ENCODE results near the gene ART4. TPM values are rescaled to one million over a fixed set of nuclear protein-coding genes. Genes with fewer than 3 reads are reported as not detected.

The ART4 gene
- total RNA-seq, 1 experiment from 2014 or later: not detected

DNA sequence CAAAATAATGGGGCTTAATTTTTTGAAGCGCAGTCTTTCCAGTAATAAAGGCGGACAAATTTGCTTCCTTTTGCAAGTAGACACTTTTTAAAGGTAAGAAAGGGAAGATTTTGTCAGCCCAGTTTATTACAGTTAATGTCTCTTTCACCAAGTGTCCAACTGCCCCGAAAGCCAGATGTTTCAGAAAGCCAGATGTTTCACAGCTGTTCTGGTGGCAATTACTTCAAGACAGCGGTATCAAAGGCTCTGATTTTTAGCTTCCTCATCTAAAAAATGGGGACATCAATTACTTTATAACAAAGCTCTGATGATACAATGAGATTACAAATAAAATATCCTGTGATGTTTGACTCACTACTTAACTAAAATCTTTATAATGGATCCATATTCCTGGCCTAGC is 41.1 kb downstream of the ART4 start (continued):
- TF ChIP-seq MXD4 (CRISPR knock-in tag; IDR thresholded peaks at IDR 0.05; ENCODE audit: borderline replicate concordance) (no peak), SMAD4 (CRISPR knock-in tag; IDR thresholded peaks at IDR 0.05) (no peak), PRRX2 (CRISPR knock-in tag; IDR thresholded peaks at IDR 0.05) (no peak), ZNF121 (CRISPR knock-in tag; IDR thresholded peaks at IDR 0.05) (no peak), MYBL2 (CRISPR knock-in tag; IDR thresholded peaks at IDR 0.05) (no peak), FOXK1 (CRISPR knock-in tag; IDR thresholded peaks at IDR 0.05) (no peak), ZNF138 (CRISPR knock-in tag; conservative IDR thresholded peaks at IDR 0.05) (no peak), RORB (CRISPR knock-in tag; IDR thresholded peaks at IDR 0.05) (no peak)
- TF ChIP-seq, protein P1, sequence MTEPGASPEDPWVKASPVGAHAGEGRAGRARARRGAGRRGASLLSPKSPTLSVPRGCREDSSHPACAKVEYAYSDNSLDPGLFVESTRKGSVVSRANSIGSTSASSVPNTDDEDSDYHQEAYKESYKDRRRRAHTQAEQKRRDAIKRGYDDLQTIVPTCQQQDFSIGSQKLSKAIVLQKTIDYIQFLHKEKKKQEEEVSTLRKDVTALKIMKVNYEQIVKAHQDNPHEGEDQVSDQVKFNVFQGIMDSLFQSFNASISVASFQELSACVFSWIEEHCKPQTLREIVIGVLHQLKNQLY (CRISPR knock-in tag; IDR thresholded peaks at IDR 0.05): no peak

DNA sequence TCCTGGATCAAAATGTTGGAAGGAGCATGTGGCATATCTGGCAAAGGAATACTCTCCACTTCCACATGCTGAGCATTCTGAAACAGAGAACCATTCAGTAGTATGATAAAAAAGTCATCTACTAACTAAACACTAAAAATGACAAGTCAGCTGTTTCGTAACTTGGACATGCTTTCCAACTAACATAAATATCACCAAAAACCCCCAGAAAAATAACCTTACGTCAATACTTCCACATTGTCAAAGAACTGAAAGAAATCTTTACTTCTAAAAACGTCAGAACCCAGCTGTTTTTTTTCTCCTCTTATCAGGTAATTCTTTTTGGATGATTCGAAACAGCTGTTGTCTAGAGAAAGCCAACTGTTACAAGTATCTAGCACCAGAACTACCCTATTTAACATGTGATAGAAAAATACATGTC is 48.3 kb downstream of the ART4 start:
- Mint-ChIP-seq H3K4me1 (no peaks in the 10 kb centered on the region), H3K9me3 (no peaks in the 10 kb centered on the region), H3K27ac (no peak overlapping the region), H3K36me3 (peaks cover 85% of the 10 kb centered on the region), H3K27me3 (ENCODE audit: low read depth) (no peaks in the 10 kb centered on the region), H3K4me3 (no peak overlapping the region)
- ATAC-seq (no peak), DNase-seq (ENCODE audit: low spot score) (no peak)
- CTCF ChIA-PET: no interaction called here
- POLR2A ChIA-PET: no interaction called here
- TF ChIP-seq, protein P2, sequence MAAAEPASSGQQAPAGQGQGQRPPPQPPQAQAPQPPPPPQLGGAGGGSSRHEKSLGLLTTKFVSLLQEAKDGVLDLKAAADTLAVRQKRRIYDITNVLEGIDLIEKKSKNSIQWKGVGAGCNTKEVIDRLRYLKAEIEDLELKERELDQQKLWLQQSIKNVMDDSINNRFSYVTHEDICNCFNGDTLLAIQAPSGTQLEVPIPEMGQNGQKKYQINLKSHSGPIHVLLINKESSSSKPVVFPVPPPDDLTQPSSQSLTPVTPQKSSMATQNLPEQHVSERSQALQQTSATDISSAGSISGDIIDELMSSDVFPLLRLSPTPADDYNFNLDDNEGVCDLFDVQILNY (CRISPR knock-in tag; IDR thresholded peaks at IDR 0.05): no peak
- TF ChIP-seq, protein P3, sequence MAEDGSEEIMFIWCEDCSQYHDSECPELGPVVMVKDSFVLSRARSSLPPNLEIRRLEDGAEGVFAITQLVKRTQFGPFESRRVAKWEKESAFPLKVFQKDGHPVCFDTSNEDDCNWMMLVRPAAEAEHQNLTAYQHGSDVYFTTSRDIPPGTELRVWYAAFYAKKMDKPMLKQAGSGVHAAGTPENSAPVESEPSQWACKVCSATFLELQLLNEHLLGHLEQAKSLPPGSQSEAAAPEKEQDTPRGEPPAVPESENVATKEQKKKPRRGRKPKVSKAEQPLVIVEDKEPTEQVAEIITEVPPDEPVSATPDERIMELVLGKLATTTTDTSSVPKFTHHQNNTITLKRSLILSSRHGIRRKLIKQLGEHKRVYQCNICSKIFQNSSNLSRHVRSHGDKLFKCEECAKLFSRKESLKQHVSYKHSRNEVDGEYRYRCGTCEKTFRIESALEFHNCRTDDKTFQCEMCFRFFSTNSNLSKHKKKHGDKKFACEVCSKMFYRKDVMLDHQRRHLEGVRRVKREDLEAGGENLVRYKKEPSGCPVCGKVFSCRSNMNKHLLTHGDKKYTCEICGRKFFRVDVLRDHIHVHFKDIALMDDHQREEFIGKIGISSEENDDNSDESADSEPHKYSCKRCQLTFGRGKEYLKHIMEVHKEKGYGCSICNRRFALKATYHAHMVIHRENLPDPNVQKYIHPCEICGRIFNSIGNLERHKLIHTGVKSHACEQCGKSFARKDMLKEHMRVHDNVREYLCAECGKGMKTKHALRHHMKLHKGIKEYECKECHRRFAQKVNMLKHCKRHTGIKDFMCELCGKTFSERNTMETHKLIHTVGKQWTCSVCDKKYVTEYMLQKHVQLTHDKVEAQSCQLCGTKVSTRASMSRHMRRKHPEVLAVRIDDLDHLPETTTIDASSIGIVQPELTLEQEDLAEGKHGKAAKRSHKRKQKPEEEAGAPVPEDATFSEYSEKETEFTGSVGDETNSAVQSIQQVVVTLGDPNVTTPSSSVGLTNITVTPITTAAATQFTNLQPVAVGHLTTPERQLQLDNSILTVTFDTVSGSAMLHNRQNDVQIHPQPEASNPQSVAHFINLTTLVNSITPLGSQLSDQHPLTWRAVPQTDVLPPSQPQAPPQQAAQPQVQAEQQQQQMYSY (CRISPR knock-in tag; IDR thresholded peaks at IDR 0.05): no peak
- TF ChIP-seq, protein P4, sequence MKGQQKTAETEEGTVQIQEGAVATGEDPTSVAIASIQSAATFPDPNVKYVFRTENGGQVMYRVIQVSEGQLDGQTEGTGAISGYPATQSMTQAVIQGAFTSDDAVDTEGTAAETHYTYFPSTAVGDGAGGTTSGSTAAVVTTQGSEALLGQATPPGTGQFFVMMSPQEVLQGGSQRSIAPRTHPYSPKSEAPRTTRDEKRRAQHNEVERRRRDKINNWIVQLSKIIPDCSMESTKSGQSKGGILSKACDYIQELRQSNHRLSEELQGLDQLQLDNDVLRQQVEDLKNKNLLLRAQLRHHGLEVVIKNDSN (CRISPR knock-in tag; IDR thresholded peaks at IDR 0.05): no peak

DNA sequence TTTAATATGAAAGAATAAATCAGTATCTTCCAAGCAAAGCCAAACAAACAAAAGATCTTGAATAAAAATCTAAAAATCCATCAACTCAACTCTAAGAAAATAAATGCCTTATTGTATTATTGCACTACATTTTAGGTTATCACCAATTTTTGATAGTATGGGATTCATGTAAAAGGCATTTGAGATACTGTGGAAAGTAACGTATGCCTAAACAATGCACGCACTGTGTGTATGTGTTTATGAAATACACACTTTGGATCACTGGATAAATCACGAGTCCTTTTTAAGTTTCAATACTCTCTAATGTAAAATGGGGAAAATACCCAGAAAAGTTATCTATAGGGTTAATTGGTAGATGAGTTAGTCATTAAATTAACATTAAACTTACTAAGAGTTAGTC is 57.8 kb downstream of the ART4 start:
- no peak for DNase-seq (ENCODE audit: low spot score)
- Mint-ChIP-seq H3K36me3 (peaks cover 51% of the 10 kb centered on the region), H3K27me3 (ENCODE audit: low read depth) (no peaks in the 10 kb centered on the region), H3K9me3 (no peaks in the 10 kb centered on the region), H3K4me1 (no peaks in the 10 kb centered on the region), H3K4me3 (no peak overlapping the region), H3K27ac (no peak overlapping the region)
- no peak for ATAC-seq
- CTCF ChIA-PET: no interaction called here
- POLR2A ChIA-PET: no interaction called here
- TF ChIP-seq ZNF671 (CRISPR knock-in tag; IDR thresholded peaks at IDR 0.05): no peak
- TF ChIP-seq NFATC4 (CRISPR knock-in tag; IDR thresholded peaks at IDR 0.05): no peak
- TF ChIP-seq, protein P5, sequence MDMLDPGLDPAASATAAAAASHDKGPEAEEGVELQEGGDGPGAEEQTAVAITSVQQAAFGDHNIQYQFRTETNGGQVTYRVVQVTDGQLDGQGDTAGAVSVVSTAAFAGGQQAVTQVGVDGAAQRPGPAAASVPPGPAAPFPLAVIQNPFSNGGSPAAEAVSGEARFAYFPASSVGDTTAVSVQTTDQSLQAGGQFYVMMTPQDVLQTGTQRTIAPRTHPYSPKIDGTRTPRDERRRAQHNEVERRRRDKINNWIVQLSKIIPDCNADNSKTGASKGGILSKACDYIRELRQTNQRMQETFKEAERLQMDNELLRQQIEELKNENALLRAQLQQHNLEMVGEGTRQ (CRISPR knock-in tag; IDR thresholded peaks at IDR 0.05): no peak
- TF ChIP-seq, protein P6, sequence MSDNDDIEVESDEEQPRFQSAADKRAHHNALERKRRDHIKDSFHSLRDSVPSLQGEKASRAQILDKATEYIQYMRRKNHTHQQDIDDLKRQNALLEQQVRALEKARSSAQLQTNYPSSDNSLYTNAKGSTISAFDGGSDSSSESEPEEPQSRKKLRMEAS (CRISPR knock-in tag; IDR thresholded peaks at IDR 0.05): no peak
- TF ChIP-seq, protein P7, sequence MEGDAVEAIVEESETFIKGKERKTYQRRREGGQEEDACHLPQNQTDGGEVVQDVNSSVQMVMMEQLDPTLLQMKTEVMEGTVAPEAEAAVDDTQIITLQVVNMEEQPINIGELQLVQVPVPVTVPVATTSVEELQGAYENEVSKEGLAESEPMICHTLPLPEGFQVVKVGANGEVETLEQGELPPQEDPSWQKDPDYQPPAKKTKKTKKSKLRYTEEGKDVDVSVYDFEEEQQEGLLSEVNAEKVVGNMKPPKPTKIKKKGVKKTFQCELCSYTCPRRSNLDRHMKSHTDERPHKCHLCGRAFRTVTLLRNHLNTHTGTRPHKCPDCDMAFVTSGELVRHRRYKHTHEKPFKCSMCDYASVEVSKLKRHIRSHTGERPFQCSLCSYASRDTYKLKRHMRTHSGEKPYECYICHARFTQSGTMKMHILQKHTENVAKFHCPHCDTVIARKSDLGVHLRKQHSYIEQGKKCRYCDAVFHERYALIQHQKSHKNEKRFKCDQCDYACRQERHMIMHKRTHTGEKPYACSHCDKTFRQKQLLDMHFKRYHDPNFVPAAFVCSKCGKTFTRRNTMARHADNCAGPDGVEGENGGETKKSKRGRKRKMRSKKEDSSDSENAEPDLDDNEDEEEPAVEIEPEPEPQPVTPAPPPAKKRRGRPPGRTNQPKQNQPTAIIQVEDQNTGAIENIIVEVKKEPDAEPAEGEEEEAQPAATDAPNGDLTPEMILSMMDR (IDR thresholded peaks at IDR 0.05): no peak
- TF ChIP-seq NFYB (CRISPR knock-in tag; conservative IDR thresholded peaks at IDR 0.05; ENCODE audit: low read depth): no peak
- TF ChIP-seq ZNF121 (CRISPR knock-in tag; IDR thresholded peaks at IDR 0.05): no peak
- TF ChIP-seq CREM (CRISPR knock-in tag; IDR thresholded peaks at IDR 0.05): no peak
- TF ChIP-seq, protein P8, sequence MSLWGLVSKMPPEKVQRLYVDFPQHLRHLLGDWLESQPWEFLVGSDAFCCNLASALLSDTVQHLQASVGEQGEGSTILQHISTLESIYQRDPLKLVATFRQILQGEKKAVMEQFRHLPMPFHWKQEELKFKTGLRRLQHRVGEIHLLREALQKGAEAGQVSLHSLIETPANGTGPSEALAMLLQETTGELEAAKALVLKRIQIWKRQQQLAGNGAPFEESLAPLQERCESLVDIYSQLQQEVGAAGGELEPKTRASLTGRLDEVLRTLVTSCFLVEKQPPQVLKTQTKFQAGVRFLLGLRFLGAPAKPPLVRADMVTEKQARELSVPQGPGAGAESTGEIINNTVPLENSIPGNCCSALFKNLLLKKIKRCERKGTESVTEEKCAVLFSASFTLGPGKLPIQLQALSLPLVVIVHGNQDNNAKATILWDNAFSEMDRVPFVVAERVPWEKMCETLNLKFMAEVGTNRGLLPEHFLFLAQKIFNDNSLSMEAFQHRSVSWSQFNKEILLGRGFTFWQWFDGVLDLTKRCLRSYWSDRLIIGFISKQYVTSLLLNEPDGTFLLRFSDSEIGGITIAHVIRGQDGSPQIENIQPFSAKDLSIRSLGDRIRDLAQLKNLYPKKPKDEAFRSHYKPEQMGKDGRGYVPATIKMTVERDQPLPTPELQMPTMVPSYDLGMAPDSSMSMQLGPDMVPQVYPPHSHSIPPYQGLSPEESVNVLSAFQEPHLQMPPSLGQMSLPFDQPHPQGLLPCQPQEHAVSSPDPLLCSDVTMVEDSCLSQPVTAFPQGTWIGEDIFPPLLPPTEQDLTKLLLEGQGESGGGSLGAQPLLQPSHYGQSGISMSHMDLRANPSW (CRISPR knock-in tag; conservative IDR thresholded peaks at IDR 0.05; ENCODE audit: low read depth): no peak
- TF ChIP-seq, protein P9, sequence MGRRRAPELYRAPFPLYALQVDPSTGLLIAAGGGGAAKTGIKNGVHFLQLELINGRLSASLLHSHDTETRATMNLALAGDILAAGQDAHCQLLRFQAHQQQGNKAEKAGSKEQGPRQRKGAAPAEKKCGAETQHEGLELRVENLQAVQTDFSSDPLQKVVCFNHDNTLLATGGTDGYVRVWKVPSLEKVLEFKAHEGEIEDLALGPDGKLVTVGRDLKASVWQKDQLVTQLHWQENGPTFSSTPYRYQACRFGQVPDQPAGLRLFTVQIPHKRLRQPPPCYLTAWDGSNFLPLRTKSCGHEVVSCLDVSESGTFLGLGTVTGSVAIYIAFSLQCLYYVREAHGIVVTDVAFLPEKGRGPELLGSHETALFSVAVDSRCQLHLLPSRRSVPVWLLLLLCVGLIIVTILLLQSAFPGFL (CRISPR knock-in tag; IDR thresholded peaks at IDR 0.05; ENCODE audit: borderline replicate concordance): no peak
